Heart right ventricle (tissue), 16 donors: ENCODE data around the gene KRTAP5-4. TPM values are rescaled to one million over a fixed set of nuclear protein-coding genes. Genes with fewer than 3 reads are reported as not detected.
"Not testable (repeated sequence)": the region's sequence is repeated elsewhere in the genome, so short reads cannot be mapped to it uniquely, and the experiment has no call there.

Experiments used
- ATAC-seq, 8 donors: fragments of 200-7000 bp; cut with Tn5 transposase; one replicate each; pipeline ENCODE4 v1.9.1; 2020; ENCODE audit warnings: mild to moderate bottlenecking in 8 of 8, moderate library complexity in 8 of 8, moderate number of reproducible peaks in 1 of 8
- DNase-seq, 2 donors: peaks; one replicate each; pipeline ENCODE4 v3.0.0-alpha.2; 2020
- H3K27ac ChIP-seq, 10 donors: fragments of 200-600 bp; sonication (generic) in 2 of 10; one replicate each; pipeline versions ENCODE4 v1.5.0 to v1.8.0; 2020 to 2022; ENCODE audit warnings: mild to moderate bottlenecking in 3 of 10
- H3K27me3 ChIP-seq, 7 donors: fragments of 200-600 bp; one replicate each; pipeline ENCODE4 v1.8.0; 2021 to 2022; ENCODE audit warnings: mild to moderate bottlenecking in 2 of 7
- H3K36me3 ChIP-seq, 9 donors: fragments of 200-600 bp; sonication (generic) in 1 of 9; one replicate each; pipeline versions ENCODE4 v1.5.0 to v1.8.0; 2020 to 2022; ENCODE audit warnings: mild to moderate bottlenecking in 2 of 9
- H3K4me1 ChIP-seq, 9 donors: fragments of 200-600 bp; sonication (generic) in 1 of 9; one replicate each; pipeline versions ENCODE4 v1.5.0 to v1.8.0; 2020 to 2022; ENCODE audit warnings: mild to moderate bottlenecking in 4 of 9
- H3K4me3 ChIP-seq, 10 donors: fragments of 200-600 bp; sonication (generic) in 2 of 10; one replicate each; pipeline versions ENCODE4 v1.5.0 to v1.8.0; 2020 to 2022; ENCODE audit warnings: mild to moderate bottlenecking in 7 of 10, moderate library complexity in 2 of 10
- H3K9me3 ChIP-seq, 11 donors: fragments of 200-600 bp in 10 of 11; sonication (generic) in 2 of 11; one replicate each; pipeline versions ENCODE4 v1.5.0 to v1.8.0; 2013 to 2022; ENCODE audit warnings: mild to moderate bottlenecking in 2 of 11, control low read depth in 1 of 11, moderate library complexity in 1 of 11
- CTCF ChIP-seq, 9 donors: fragments of 200-600 bp; sonication (generic) in 2 of 9; IDR thresholded peaks; one replicate each; pipeline versions ENCODE4 v1.5.0 to v1.8.0; 2021 to 2022; ENCODE audit warnings: antibody characterized with exemption in 9 of 9, mild to moderate bottlenecking in 5 of 9, moderate library complexity in 1 of 9
- WGBS, 2 donors: extraction: QIAGEN DNeasy Blood & Tissue Kit; methylation state at CpG; one replicate each; pipeline ENCODE4 v1.1.7; 2013; ENCODE audit warnings: inconsistent platforms in 1 of 2; 5-methylcytosine and 5-hydroxymethylcytosine counted together
- intact Hi-C, 10 donors: fragments of 100-400 bp; cut with DNase I; formaldehyde crosslinking; loops; one replicate each; pipeline versions ENCODE4 v1.11.1 to v1.14.2; 2022
- long read RNA-seq, 3 donors: library from polyadenylated mRNA; unstranded; transcript quantifications; one replicate each; pipeline ENCODE4 v2.0.0, GENCODE V29; 2020 to 2021
- polyA plus RNA-seq, 2 donors: library from polyadenylated mRNA; stranded (reverse); fragments of 200-250 nt; gene quantifications; one replicate each; pipeline ENCODE4 v1.2.3, GENCODE V29; 2013
- total RNA-seq, 10 donors: library from RNA; stranded (reverse); fragmentation: NEBNext Ultra II Directional in 3 of 10; extraction: Animal tissue kit (Norgen Biotek cat#: 25700) in 3 of 10; gene quantifications; one replicate each; pipeline versions ENCODE4 v1.2.1 to v1.2.4, GENCODE V29; 2021 to 2023
- donor health status: Arrhythmogenic right ventricular cardiomyopathy.
- donor health status: ischemic (EF 13 %, LVEDD 7.1; RV severe dilation, severe dysfunction).
- donor health status: healthy with polysubstance abuse.
- donor health status: DM: no; HTN: yes; CAD: no.
- donor health status: DM: no; HTN: no; CAD: no.
- donor health status: ischemic (EF 25% LVEDD 6.9; RV normal size, moderate dysfunction).
- donor health status: ischemic (EF 25% LVEDD 5.7; RV mildly dilated, moderate dysfunction).
- donor health status: healthy.
- donor health status: DM: yes; HTN: yes; CAD: no.
- donor health status: Ischemic cardiomyopathy.
- donor health status: ischemic (EF 35%, LVEDD 5.7; RV mildly dilated, moderate dysfunction).
- donor health status: nonischemic (EF 11% LVEDD 7.7; RV severe dilation, severe dysfunction).
- donor health status: DM: yes; HTN: yes; CAD: no.
- donor health status: PGD.
- donor health status: ischemic (EF 29% LVEDD 5.4; RV normal size, mild dysfunction).
- donor health status: nonischemic (EF 23%, LVEDD 6.1; RV moderate dilation, normal function).

KRTAP5-4 gene, protein sequence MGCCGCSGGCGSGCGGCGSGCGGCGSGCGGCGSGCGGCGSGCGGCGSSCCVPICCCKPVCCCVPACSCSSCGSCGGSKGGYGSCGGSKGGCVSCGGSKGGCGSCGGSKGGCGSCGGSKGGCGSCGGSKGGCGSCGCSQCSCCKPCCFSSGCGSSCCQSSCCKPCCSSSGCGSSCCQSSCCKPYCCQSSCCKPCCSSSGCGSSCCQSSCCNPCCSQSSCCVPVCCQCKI
- total RNA-seq (not detected), polyA plus RNA-seq (not detected)
- long read RNA-seq, donor 1, result 0 reads
- long read RNA-seq, donor 2, result 0 reads
- long read RNA-seq, donor 3, result 0 reads

DNA sequence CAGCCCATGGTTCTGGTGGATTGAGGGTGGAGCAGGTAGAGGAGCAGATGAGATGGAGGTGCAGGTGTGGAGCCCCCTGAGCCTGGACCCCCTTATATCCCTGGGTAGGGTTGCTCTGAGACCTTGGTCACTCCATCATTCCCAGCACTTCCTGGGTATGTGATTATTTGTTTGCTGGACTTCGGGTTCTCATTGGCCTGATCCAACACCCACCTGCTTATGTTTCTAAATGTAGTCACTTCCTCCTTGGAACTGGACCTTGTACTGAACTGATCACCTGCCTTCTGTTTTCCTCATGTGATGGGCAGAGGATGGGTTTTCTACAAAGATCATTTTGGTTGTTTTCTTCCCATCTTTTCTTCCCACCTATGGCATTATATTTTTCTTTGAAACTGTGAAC lies at the start of gene KRTAP5-4:
TSS of gene KRTAP5-4 (minus strand) at position 53 of the 400 bp plus-strand sequence. CDS start at position 8, 45 bp downstream.
- no peak for TF ChIP-seq CTCF (IDR thresholded peaks at IDR 0.05)
- no peak within 1 kb of the TSS for H3K27ac ChIP-seq
- no peak within 1 kb of the TSS for H3K4me3 ChIP-seq
- intact Hi-C loops, result loop anchor here in 5 of 10 donors (10.0 kb wide), 1 partner anchor 77 kb away; no protein-coding TSS in a partner anchor
- no peak for ATAC-seq
- DNase-seq, result no peak
- H3K4me1 ChIP-seq, result no peaks in the 10 kb centered on the region
- 41 to 63% methylated on average over 1 of the region's 1 CpG for WGBS, 2 donors
- H3K9me3 ChIP-seq, result no peaks in the 10 kb centered on the region
- H3K27me3 ChIP-seq, result peaks cover 0 to 31% (median 12%) of the 10 kb centered on the region in 7 donors
- no peaks in the 10 kb centered on the region for H3K36me3 ChIP-seq

- Histone ChIP-seq H3K27ac (no peak overlapping the region), H3K9me3 (no peaks in the 10 kb centered on the region), H3K4me1 (peaks cover 0 to 16% (median 0%) of the 10 kb centered on the region in 9 donors), H3K36me3 (no peaks in the 10 kb centered on the region), H3K27me3 (peaks cover 0 to 44% (median 32%) of the 10 kb centered on the region in 7 donors), H3K4me3 (no peak overlapping the region)
- ATAC-seq (no peak), DNase-seq (no peak)
- intact Hi-C loops, result no loop called here
- 78 to 88% methylated on average over 11 of the region's 11 CpGs for WGBS, 2 donors
- TF ChIP-seq CTCF (IDR thresholded peaks at IDR 0.05), result no peak
Observed at GRCh38 chr11:1671658-1672057, 49.7 kb upstream of the KRTAP5-4 start.

DNA sequence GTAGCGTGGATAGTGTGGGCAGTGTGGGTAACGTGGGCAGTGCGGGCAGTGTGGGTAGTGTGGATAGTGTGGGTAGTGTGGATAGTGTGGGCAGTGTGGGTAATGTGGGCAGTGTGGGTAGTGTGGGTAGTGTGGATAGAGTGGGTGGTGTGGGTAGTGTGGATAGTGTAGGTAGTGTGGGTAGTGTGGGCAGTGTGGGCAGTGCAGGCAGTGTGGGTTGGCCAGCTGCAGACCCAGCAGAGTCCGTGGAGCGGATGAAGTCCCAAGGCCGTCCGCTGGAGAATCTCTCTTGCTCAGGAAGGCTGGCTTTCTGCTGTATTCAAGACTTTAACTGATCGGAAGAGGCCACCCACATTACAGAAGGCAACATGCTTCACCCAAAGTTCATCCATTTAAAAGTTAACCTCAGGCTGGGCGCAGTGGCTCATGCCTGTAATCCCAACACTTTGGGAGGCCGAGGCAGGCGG lies 49.0 kb upstream of the KRTAP5-4 start:
- no peak overlapping the region for H3K4me3 ChIP-seq
- no peak overlapping the region for H3K27ac ChIP-seq
- no peaks in the 10 kb centered on the region for H3K36me3 ChIP-seq
- H3K27me3 ChIP-seq, result peaks cover 0 to 37% (median 25%) of the 10 kb centered on the region in 7 donors
- intact Hi-C loops, result no loop called here
- 85 to 91% methylated on average over 11 of the region's 11 CpGs for WGBS, 2 donors
- no peak for DNase-seq
- ATAC-seq, result no peak
- H3K4me1 ChIP-seq, result peaks cover 0 to 16% (median 0%) of the 10 kb centered on the region in 9 donors
- no peaks in the 10 kb centered on the region for H3K9me3 ChIP-seq
- TF ChIP-seq CTCF (IDR thresholded peaks at IDR 0.05), result no peak

DNA sequence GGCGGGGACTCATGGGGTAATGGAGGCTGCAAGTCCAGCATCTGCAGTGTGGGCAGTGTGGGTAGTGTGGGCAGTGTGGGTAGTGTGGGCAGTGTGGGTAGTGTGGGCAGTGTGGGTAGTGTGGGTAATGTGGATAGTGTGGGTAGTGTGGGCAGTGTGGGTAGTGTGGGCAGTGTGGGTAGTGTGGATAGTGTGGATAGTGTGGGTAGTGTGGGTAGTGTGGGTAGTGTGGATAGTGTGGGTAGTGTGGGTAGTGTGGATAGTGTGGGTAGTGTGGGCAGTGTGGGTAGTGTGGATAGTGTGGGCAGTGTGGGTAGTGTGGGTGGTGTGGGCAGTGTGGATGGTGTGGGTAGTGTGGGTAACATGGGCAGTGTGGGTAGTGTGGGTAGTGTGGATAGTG lies 48.5 kb upstream of the KRTAP5-4 start:
- intact Hi-C loops, H3K4me3 ChIP-seq, DNase-seq, H3K36me3 ChIP-seq, H3K9me3 ChIP-seq, H3K27ac ChIP-seq, ATAC-seq: not testable (repeated sequence)
- peaks cover 0 to 34% (median 21%) of the 10 kb centered on the region in 7 donors for H3K27me3 ChIP-seq
- H3K4me1 ChIP-seq, result peaks cover 0 to 16% (median 0%) of the 10 kb centered on the region in 9 donors
- WGBS, 2 donors, result 95 to 100% methylated on average over 1 of the region's 1 CpG
